H9 (cell line): ENCODE results near the gene ABCA13. TPM values are rescaled to one million over a fixed set of nuclear protein-coding genes. Genes with fewer than 3 reads are reported as not detected.

ENCODE experiments used
- DNase-seq: peaks from one replicate; pipeline ENCODE4 v3.0.0-alpha.2; 2017
- H2AFZ ChIP-seq: one replicate; pipeline ENCODE4 v1.6.1; 2013; ENCODE audit warnings: mild to moderate bottlenecking, low read length, control low read depth, moderate library complexity
- H2AK5ac ChIP-seq: 2 replicates; pipeline ENCODE4 v1.6.1; 2013; ENCODE audit warnings: low read length, control low read depth, mixed read lengths; ENCODE audit not compliant: insufficient read length
- H2BK120ac ChIP-seq: one replicate; pipeline ENCODE4 v1.6.1; 2013; ENCODE audit warnings: low read depth, mild to moderate bottlenecking, low read length, control low read depth, inconsistent platforms; ENCODE audit not compliant: poor library complexity, severe bottlenecking
- H2BK12ac ChIP-seq: 2 replicates; pipeline ENCODE4 v1.6.1; 2013; ENCODE audit warnings: low read length, control low read depth, mixed read lengths, low read depth; ENCODE audit not compliant: insufficient read length
- H2BK15ac ChIP-seq: 2 replicates; pipeline ENCODE4 v1.6.1; 2013; ENCODE audit warnings: low read depth, low read length, control low read depth
- H2BK20ac ChIP-seq: one replicate; pipeline ENCODE4 v1.6.1; 2013; ENCODE audit warnings: low read depth, mild to moderate bottlenecking, low read length, control low read depth, inconsistent platforms; ENCODE audit not compliant: poor library complexity, severe bottlenecking
- H2BK5ac ChIP-seq: 2 replicates; pipeline ENCODE4 v1.6.1; 2013; ENCODE audit warnings: low read length, control low read depth, mixed read lengths; ENCODE audit not compliant: insufficient read length
- H3K14ac ChIP-seq: 2 replicates; pipeline ENCODE4 v1.6.1; 2013; ENCODE audit warnings: low read length, control low read depth; ENCODE audit not compliant: insufficient read depth
- H3K18ac ChIP-seq: 2 replicates; pipeline ENCODE4 v1.6.1; 2013; ENCODE audit warnings: low read depth, mild to moderate bottlenecking, mixed read lengths, low read length, control low read depth; ENCODE audit not compliant: insufficient read length
- H3K23ac ChIP-seq: 2 replicates; pipeline ENCODE4 v1.6.1; 2013; ENCODE audit warnings: low read length, control low read depth, mixed read lengths, low read depth; ENCODE audit not compliant: insufficient read length
- H3K23me2 ChIP-seq: 2 replicates; pipeline ENCODE4 v1.6.1; 2013; ENCODE audit warnings: low read depth, mild to moderate bottlenecking, mixed read lengths, low read length, control low read depth; ENCODE audit not compliant: insufficient read length, poor library complexity, severe bottlenecking
- H3K27ac ChIP-seq: 2 replicates; pipeline ENCODE4 v1.5.1; 2013; ENCODE audit warnings: low read length, control low read depth, mixed read lengths, low read depth; ENCODE audit not compliant: insufficient read length
- H3K27me3 ChIP-seq: 2 replicates; pipeline ENCODE4 v1.6.1; 2013; ENCODE audit warnings: low read length, control low read depth, inconsistent platforms; ENCODE audit not compliant: insufficient read depth
- H3K4ac ChIP-seq: 2 replicates; pipeline ENCODE4 v1.6.1; 2013; ENCODE audit warnings: low read depth, mild to moderate bottlenecking, control low read depth, inconsistent platforms, low read length, moderate library complexity
- H3K4me1 ChIP-seq: 2 replicates; pipeline ENCODE4 v1.6.1; 2013; ENCODE audit warnings: low read length, control low read depth, inconsistent platforms; ENCODE audit not compliant: insufficient read depth
- H3K4me2 ChIP-seq: 2 replicates; pipeline ENCODE4 v1.6.1; 2013; ENCODE audit warnings: low read length, control low read depth, mixed read lengths; ENCODE audit not compliant: insufficient read length, insufficient read depth
- H3K56ac ChIP-seq: 2 replicates; pipeline ENCODE4 v1.6.1; 2013; ENCODE audit warnings: low read depth, mild to moderate bottlenecking, mixed read lengths, low read length, control low read depth; ENCODE audit not compliant: insufficient read length
- H3K79me1 ChIP-seq: 2 replicates; pipeline ENCODE4 v1.6.1; 2013; ENCODE audit warnings: low read depth, mild to moderate bottlenecking, moderate library complexity, low read length, control low read depth, inconsistent platforms; ENCODE audit not compliant: insufficient read depth, poor library complexity, severe bottlenecking
- H3K79me2 ChIP-seq: 2 replicates; pipeline ENCODE4 v1.6.1; 2013; ENCODE audit warnings: low read length, control low read depth, inconsistent platforms; ENCODE audit not compliant: insufficient read depth
- H3K9ac ChIP-seq: 2 replicates; pipeline ENCODE4 v1.6.1; 2013; ENCODE audit warnings: low read length, control low read depth, mixed read lengths; ENCODE audit not compliant: insufficient read length; ENCODE audit errors: extremely low read depth
- H3K9me3 ChIP-seq: one replicate; pipeline ENCODE4 v1.6.1; 2013; ENCODE audit warnings: low read depth, low read length, inconsistent platforms; ENCODE audit not compliant: control insufficient read depth
- H3T11ph ChIP-seq: one replicate; pipeline ENCODE4 v1.6.1; 2013; ENCODE audit warnings: mild to moderate bottlenecking, low read length, control low read depth, inconsistent platforms
- H4K20me1 ChIP-seq: one replicate; pipeline ENCODE4 v1.6.1; 2013; ENCODE audit not compliant: control insufficient read depth, insufficient read length, insufficient read depth
- H4K5ac ChIP-seq: 2 replicates; pipeline ENCODE4 v1.6.1; 2013; ENCODE audit warnings: low read depth, mild to moderate bottlenecking, mixed read lengths, low read length, control low read depth; ENCODE audit not compliant: insufficient read length
- H4K8ac ChIP-seq: replicated peaks from 2 replicates; pipeline ENCODE4 v1.6.1; 2013; ENCODE audit warnings: low read length, control low read depth, mixed read lengths, low read depth; ENCODE audit not compliant: insufficient read length
- H4K91ac ChIP-seq: 2 replicates; pipeline ENCODE4 v1.6.1; 2013; ENCODE audit warnings: low read depth, mild to moderate bottlenecking, moderate library complexity, mixed read lengths, low read length, control low read depth; ENCODE audit not compliant: insufficient read length
- H3K27ac Mint-ChIP-seq, 3 experiments: 2 replicates in 2 of 3; 3 replicates in 1 of 3; pipeline ENCODE4 v1.8.0; 2020 to 2021; ENCODE audit warnings: mixed read lengths in 3 of 3, mild to moderate bottlenecking in 1 of 3, moderate library complexity in 1 of 3
- H3K27me3 Mint-ChIP-seq: 2 replicates; pipeline ENCODE4 v1.8.0; 2021; ENCODE audit warnings: low read depth, mild to moderate bottlenecking, moderate library complexity, mixed read lengths
- H3K36me3 Mint-ChIP-seq, 3 experiments: 2 replicates in 2 of 3; 3 replicates in 1 of 3; pipeline ENCODE4 v1.8.0; 2020 to 2021; ENCODE audit warnings: low read depth in 3 of 3, mixed read lengths in 3 of 3; ENCODE audit not compliant: insufficient read depth in 1 of 3
- H3K4me1 Mint-ChIP-seq, 2 experiments: 2 replicates each; pipeline ENCODE4 v1.8.0; 2020; ENCODE audit warnings: mixed read lengths in 2 of 2
- H3K4me3 Mint-ChIP-seq, 2 experiments: 2 replicates in 1 of 2; 3 replicates in 1 of 2; pipeline ENCODE4 v1.8.0; 2020 to 2021; ENCODE audit warnings: mild to moderate bottlenecking in 2 of 2, mixed read lengths in 2 of 2, moderate library complexity in 1 of 2
- H3K9me3 Mint-ChIP-seq, 2 experiments: 2 replicates in 1 of 2; 3 replicates in 1 of 2; pipeline ENCODE4 v1.8.0; 2020; ENCODE audit warnings: mild to moderate bottlenecking in 2 of 2, mixed read lengths in 2 of 2, moderate library complexity in 1 of 2
- CTCF ChIP-seq: fragments of 200-600 bp; sonication (generic); conservative IDR thresholded peaks from 3 replicates; pipeline ENCODE4 v1.8.0; 2021; ENCODE audit warnings: antibody characterized with exemption, mild to moderate bottlenecking
- WGBS: extraction: QIAGEN DNeasy Blood & Tissue Kit; methylation state at CpG from one replicate; pipeline ENCODE4 v1.1.7; 2013; ENCODE audit warnings: missing lambda C conversion rate, low lambda C conversion rate, mixed read lengths; ENCODE audit not compliant: insufficient read length; ENCODE audit errors: extremely low coverage; 5-methylcytosine and 5-hydroxymethylcytosine counted together
- total RNA-seq: library from RNA; stranded (reverse); gene quantifications from 2 replicates; pipeline ENCODE4 v1.2.1, GENCODE V29; 2021

Gene ABCA13
- total RNA-seq, 1 experiment from 2014 or later: 0.11 TPM

DNA sequence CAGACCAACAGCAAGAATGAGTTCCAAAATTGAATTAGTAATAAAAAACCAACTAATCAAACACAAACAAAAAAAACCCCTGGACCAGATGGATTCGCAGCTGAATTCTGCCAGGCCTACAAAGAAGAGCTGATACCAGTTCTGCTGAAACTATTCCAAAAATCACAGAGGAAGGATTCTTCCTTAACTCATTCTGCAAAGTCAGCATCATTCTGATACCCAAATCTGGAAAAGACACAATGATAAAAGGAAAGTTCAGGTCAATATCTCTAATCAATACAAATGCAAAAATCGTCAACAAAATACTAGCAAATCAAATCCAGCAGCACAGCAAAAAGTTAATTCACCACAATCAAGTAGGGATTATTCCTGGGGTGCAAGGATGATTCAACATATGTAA is 6.1 kb upstream of the ABCA13 start:
- Histone ChIP-seq H3K79me2 (no peaks in the 10 kb centered on the region), H3K14ac (no peak overlapping the region), H3K4me1 (no peaks in the 10 kb centered on the region), H4K5ac (no peak overlapping the region), H3K9ac (no peak overlapping the region), H3K4me2 (no peak overlapping the region), H3K23ac (no peak overlapping the region), H2BK12ac (no peak overlapping the region), H2BK15ac (no peak overlapping the region), H2BK120ac (no peak overlapping the region), H3K79me1 (no peaks in the 10 kb centered on the region), H2AFZ (no peak overlapping the region), H2BK20ac (no peak overlapping the region), H4K91ac (no peak overlapping the region), H3K23me2 (no peaks in the 10 kb centered on the region), H2AK5ac (no peak overlapping the region), H3K4ac (no peak overlapping the region), H3K9me3 (peaks cover 9% of the 10 kb centered on the region), H4K20me1 (no peaks in the 10 kb centered on the region), H3K56ac (no peak overlapping the region), H3K18ac (no peak overlapping the region), H4K8ac (no peak overlapping the region), H3T11ph (no peak overlapping the region), H3K27ac (no peak overlapping the region), H3K27me3 (no peaks in the 10 kb centered on the region), H2BK5ac (no peak overlapping the region)
- peaks cover 10 to 29% (median 12%) of the 10 kb centered on the region in 3 experiments for H3K36me3 Mint-ChIP-seq
- no peak overlapping the region for H3K4me3 Mint-ChIP-seq
- H3K4me1 Mint-ChIP-seq: no peaks in the 10 kb centered on the region
- TF ChIP-seq CTCF: no peak
- H3K27ac Mint-ChIP-seq: no peak overlapping the region
- H3K27me3 Mint-ChIP-seq: peaks cover 2% of the 10 kb centered on the region; the same call in 1 of the 2 replicates
- no CpG with 5 or more reads among the region's 2 CpGs for WGBS
- no peak for DNase-seq
- peaks cover 21 to 44% of the 10 kb centered on the region in 2 experiments for H3K9me3 Mint-ChIP-seq
